Omental fat pad (tissue), 4 donors: Measurements from ENCODE around the gene CIBAR2. TPM values are rescaled to one million over a fixed set of nuclear protein-coding genes. Genes with fewer than 3 reads are reported as not detected.

ENCODE experiments used
- ATAC-seq: fragments of 150-250 bp; one replicate; pipeline ENCODE4 v1.9.1; 2016; ENCODE audit warnings: mild to moderate bottlenecking, moderate library complexity; ENCODE audit not compliant: low FRiP score
- DNase-seq: peaks from one replicate; pipeline ENCODE4 v3.0.0-alpha.2; 2019; ENCODE audit warnings: low spot score
- CTCF ChIP-seq, 3 donors: fragments of 450-650 bp; IDR thresholded peaks; one replicate each; pipeline ENCODE4 v1.5.1; 2016 to 2017; ENCODE audit warnings: antibody characterized with exemption in 3 of 3, mild to moderate bottlenecking in 3 of 3, moderate library complexity in 2 of 3
- total RNA-seq, 4 donors: library from RNA; depleted of rRNA; stranded (reverse); fragments of >200 nt; gene quantifications; one replicate each; pipeline ENCODE4 v1.1.0, GENCODE V29; 2016

CIBAR2 gene
- total RNA-seq, 4 donors from 2014 or later: not detected

DNA sequence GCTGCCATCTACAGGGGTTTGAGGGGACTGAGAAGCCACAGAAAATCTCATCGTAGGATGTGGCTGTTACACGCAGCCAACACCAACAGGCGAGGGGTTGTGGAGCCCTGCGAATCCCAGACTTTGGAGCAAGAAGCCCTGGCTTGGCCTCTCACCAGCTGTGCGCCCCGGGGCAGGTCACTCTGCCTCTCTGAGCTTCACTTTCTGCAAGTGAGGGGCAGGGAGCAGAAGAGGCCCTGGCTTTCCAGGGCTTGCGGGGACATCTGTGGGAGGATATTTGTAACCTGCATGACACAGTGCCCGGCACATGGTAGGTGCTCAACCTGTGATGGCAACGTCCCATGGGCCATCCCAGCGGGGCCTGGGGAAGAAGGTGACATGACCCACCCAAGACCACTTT is 32.9 kb upstream of the CIBAR2 start:
- TF ChIP-seq CTCF (IDR thresholded peaks at IDR 0.05): no peak
- ATAC-seq (no peak), DNase-seq (no peak)

- DNase-seq: no peak
- no peak for TF ChIP-seq CTCF (IDR thresholded peaks at IDR 0.05)
- no peak for ATAC-seq
These were observed 32.0 kb upstream of the CIBAR2 start for GRCh38 chr16:85144026-85144915.

DNA sequence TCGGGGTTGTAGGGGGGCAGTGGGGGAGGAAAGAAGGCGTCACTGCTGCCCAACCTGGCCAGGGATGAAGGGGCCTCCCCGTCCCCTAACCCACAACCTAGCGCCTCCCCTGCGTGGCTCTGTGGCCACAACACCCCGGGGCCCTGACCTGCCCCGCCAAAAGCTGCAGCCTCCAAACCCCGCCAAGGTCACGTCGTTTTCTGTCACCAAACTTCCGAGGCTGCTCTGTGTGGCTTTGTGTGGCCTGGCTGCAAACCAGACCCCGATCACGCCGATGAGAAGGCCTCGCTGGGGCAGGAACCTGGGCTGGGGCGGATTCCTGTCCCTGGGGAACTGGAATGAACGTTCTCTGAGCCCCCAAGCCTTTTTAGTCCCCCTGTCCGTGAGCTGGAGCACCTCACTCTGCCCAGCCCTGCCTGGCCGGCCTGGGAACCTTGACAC is 30.5 kb upstream of the CIBAR2 start:
- no peak for ATAC-seq
- TF ChIP-seq CTCF (IDR thresholded peaks at IDR 0.05): no peak
- DNase-seq: no peak

DNA sequence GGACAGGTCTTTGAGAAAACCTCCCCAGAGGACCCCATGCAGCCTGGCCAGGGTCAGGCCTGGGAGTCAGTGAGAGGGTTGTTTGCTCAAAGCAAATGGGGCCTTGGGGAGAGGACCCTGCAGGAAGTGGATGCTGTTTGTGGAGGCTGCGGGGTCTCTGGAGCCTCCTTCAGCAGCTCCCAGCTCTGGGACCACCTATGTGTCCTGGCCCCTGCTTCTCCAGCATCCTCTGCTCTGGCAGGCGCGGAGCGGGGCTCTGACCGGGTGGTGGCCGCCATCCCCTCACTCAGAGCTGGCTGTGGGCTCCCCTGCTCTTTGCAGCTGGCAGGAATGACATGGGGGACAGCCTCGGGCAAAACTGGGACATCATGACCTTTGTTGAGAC is 29.8 kb upstream of the CIBAR2 start:
- no peak for TF ChIP-seq CTCF (IDR thresholded peaks at IDR 0.05)
- ATAC-seq: no peak

GRCh38 chr16:85141491-85142128 is 29.3 kb upstream of the CIBAR2 start:
- no peak for TF ChIP-seq CTCF (IDR thresholded peaks at IDR 0.05)
- ATAC-seq (no peak), DNase-seq (no peak)

More for the DNA sequence above, 29.8 kb upstream of the CIBAR2 start:
- no peak for DNase-seq

- ATAC-seq (no peak), DNase-seq (no peak)
These were observed 28.3 kb upstream of the CIBAR2 start for GRCh38 chr16:85140455-85141012.

More at GRCh38 chr16:85140455-85141012, 28.3 kb upstream of the CIBAR2 start:
- no peak for TF ChIP-seq CTCF (IDR thresholded peaks at IDR 0.05)
